Neuronal stem cell (in vitro differentiated cells): Measurements from ENCODE around the gene TRPM2.

ENCODE experiments used
- DNase-seq: peaks from one replicate; pipeline ENCODE4 v3.0.0-alpha.2; 2013; ENCODE audit warnings: low spot score
- H2AFZ ChIP-seq: one replicate; pipeline ENCODE4 v1.6.1; 2013; ENCODE audit warnings: mild to moderate bottlenecking, low read length, inconsistent platforms
- H2AK5ac ChIP-seq: 2 replicates; pipeline ENCODE4 v1.6.1; 2013; ENCODE audit warnings: low read depth, mild to moderate bottlenecking, inconsistent platforms, low read length, moderate library complexity, mixed read lengths
- H2BK120ac ChIP-seq: 2 replicates; pipeline ENCODE4 v1.6.1; 2013; ENCODE audit warnings: low read depth, mild to moderate bottlenecking, inconsistent platforms, low read length, moderate library complexity, mixed read lengths
- H2BK12ac ChIP-seq: one replicate; pipeline ENCODE4 v1.6.1; 2013; ENCODE audit warnings: low read length, inconsistent platforms
- H2BK15ac ChIP-seq: 2 replicates; pipeline ENCODE4 v1.6.1; 2013; ENCODE audit warnings: mild to moderate bottlenecking, low read length, inconsistent platforms, mixed read lengths
- H2BK5ac ChIP-seq: one replicate; pipeline ENCODE4 v1.6.1; 2013; ENCODE audit warnings: inconsistent platforms, mild to moderate bottlenecking, low read length, moderate library complexity
- H3K14ac ChIP-seq: one replicate; pipeline ENCODE4 v1.6.1; 2013; ENCODE audit warnings: low read length, inconsistent platforms
- H3K18ac ChIP-seq: 2 replicates; pipeline ENCODE4 v1.6.1; 2013; ENCODE audit warnings: low read length, inconsistent platforms
- H3K23ac ChIP-seq: 2 replicates; pipeline ENCODE4 v1.6.1; 2013; ENCODE audit warnings: low read depth, mild to moderate bottlenecking, mixed read lengths, low read length, inconsistent platforms; ENCODE audit not compliant: poor library complexity
- H3K27ac ChIP-seq: replicated peaks from 3 replicates; pipeline ENCODE4 v1.5.1; 2013; ENCODE audit warnings: low read length, inconsistent platforms
- H3K27me3 ChIP-seq, 3 experiments: 2 replicates each; pipeline ENCODE4 v1.6.1; 2013; ENCODE audit warnings: low read length in 3 of 3, mild to moderate bottlenecking in 2 of 3, inconsistent platforms in 1 of 3, low read depth in 1 of 3, mixed read lengths in 1 of 3, moderate library complexity in 1 of 3; ENCODE audit not compliant: control insufficient read depth in 3 of 3, insufficient read depth in 3 of 3
- H3K36me3 ChIP-seq, 2 donors: replicated peaks in 1 of 2; 2 replicates each; pipeline ENCODE4 v1.6.1; 2013; ENCODE audit warnings: low read length in 2 of 2; ENCODE audit not compliant: control insufficient read depth in 2 of 2, insufficient read depth in 2 of 2
- H3K4ac ChIP-seq: 2 replicates; pipeline ENCODE4 v1.6.1; 2013; ENCODE audit warnings: inconsistent platforms, mild to moderate bottlenecking, low read length, moderate library complexity
- H3K4me1 ChIP-seq, 2 donors: 1 replicate in 1 of 2; 2 replicates in 1 of 2; pipeline ENCODE4 v1.6.1; 2013; ENCODE audit warnings: low read length in 2 of 2, low read depth in 1 of 2; ENCODE audit not compliant: control insufficient read depth in 2 of 2, insufficient read depth in 1 of 2
- H3K4me2 ChIP-seq: one replicate; pipeline ENCODE4 v1.6.1; 2013; ENCODE audit warnings: mild to moderate bottlenecking, low read length, inconsistent platforms; ENCODE audit not compliant: insufficient read depth, poor library complexity, severe bottlenecking
- H3K4me3 ChIP-seq, 2 donors: 2 replicates each; pipeline ENCODE4 v1.5.1; 2013; ENCODE audit warnings: low read length in 2 of 2, mild to moderate bottlenecking in 2 of 2, inconsistent platforms in 1 of 2, moderate library complexity in 1 of 2
- H3K79me1 ChIP-seq: one replicate; pipeline ENCODE4 v1.6.1; 2013; ENCODE audit warnings: low read depth, mild to moderate bottlenecking, inconsistent platforms, low read length, moderate library complexity
- H3K9ac ChIP-seq: one replicate; pipeline ENCODE4 v1.6.1; 2013; ENCODE audit warnings: mild to moderate bottlenecking, low read depth, low read length, inconsistent platforms; ENCODE audit not compliant: poor library complexity
- H3K9me3 ChIP-seq, 2 donors: replicated peaks in 1 of 2; 2 replicates each; pipeline versions ENCODE3 to v1.6.1; 2013; ENCODE audit warnings: low read length in 2 of 2, mild to moderate bottlenecking in 2 of 2, inconsistent platforms in 1 of 2, low read depth in 1 of 2, mixed read lengths in 1 of 2, moderate library complexity in 1 of 2; ENCODE audit not compliant: control insufficient read depth in 2 of 2, insufficient read depth in 1 of 2
- H4K8ac ChIP-seq: one replicate; pipeline ENCODE4 v1.6.1; 2013; ENCODE audit warnings: low read depth, mild to moderate bottlenecking, inconsistent platforms, low read length, moderate library complexity
- H4K91ac ChIP-seq: one replicate; pipeline ENCODE4 v1.6.1; 2013; ENCODE audit warnings: low read length, low read depth, mild to moderate bottlenecking, inconsistent platforms; ENCODE audit not compliant: poor library complexity
- WGBS, 2 donors: extraction: QIAGEN DNeasy Blood & Tissue Kit; methylation state at CpG; one replicate each; pipeline ENCODE4 v1.1.7; 2013; ENCODE audit warnings: missing lambda C conversion rate in 2 of 2, mixed read lengths in 1 of 2; ENCODE audit not compliant: insufficient read length in 2 of 2, insufficient replicate concordance in 1 of 2; ENCODE audit errors: extremely low coverage in 2 of 2; 5-methylcytosine and 5-hydroxymethylcytosine counted together

TRPM2 gene

GRCh38 chr21:44458971-44459711 is 105.7 kb downstream of the TRPM2 start:
- Histone ChIP-seq H2BK12ac (no peak overlapping the region), H3K36me3 (peaks cover 5 to 7% of the 10 kb centered on the region in 2 donors), H3K14ac (no peak overlapping the region), H3K4ac (no peak overlapping the region), H3K4me1 (peaks cover 0 to 5% of the 10 kb centered on the region in 2 donors), H3K27ac (no peak overlapping the region), H3K18ac (peak overlapping the region; percentile 19), H3K9me3 (peaks cover 0 to 2% of the 10 kb centered on the region in 2 donors), H2BK120ac (no peak overlapping the region), H3K27me3 (peaks cover 0 to 5% (median 0%) of the 10 kb centered on the region in 3 experiments), H3K4me2 (no peak overlapping the region), H2AK5ac (peak overlapping the region; percentile 47), H4K91ac (no peak overlapping the region), H3K23ac (peak overlapping the region; percentile 34), H2BK15ac (no peak overlapping the region), H3K9ac (no peak overlapping the region), H3K4me3 (no peak overlapping the region), H3K79me1 (peaks cover 6% of the 10 kb centered on the region), H2BK5ac (no peak overlapping the region), H2AFZ (no peak overlapping the region), H4K8ac (no peak overlapping the region)
- DNase-seq, result no peak
- no CpG with 5 or more reads among the region's 19 CpGs for WGBS, 2 donors

GRCh38 chr21:44459712-44460440 is 106.5 kb downstream of the TRPM2 start:
- Histone ChIP-seq H2BK120ac (no peak overlapping the region), H3K18ac (no peak overlapping the region), H2AFZ (no peak overlapping the region), H3K36me3 (peaks cover 5 to 7% of the 10 kb centered on the region in 2 donors), H4K91ac (peak overlapping the region; percentile 69), H3K4me2 (no peak overlapping the region), H3K79me1 (peaks cover 6% of the 10 kb centered on the region), H3K4me1 (peaks cover 0 to 5% of the 10 kb centered on the region in 2 donors), H3K27me3 (peaks cover 0 to 5% (median 0%) of the 10 kb centered on the region in 3 experiments), H2AK5ac (no peak overlapping the region), H2BK5ac (no peak overlapping the region), H3K4ac (peak overlapping the region; percentile 15), H3K9me3 (no peaks in the 10 kb centered on the region), H3K4me3 (no peak overlapping the region), H2BK15ac (no peak overlapping the region), H3K9ac (no peak overlapping the region), H2BK12ac (no peak overlapping the region), H3K27ac (no peak overlapping the region), H3K23ac (peak overlapping the region; percentile 27), H3K14ac (no peak overlapping the region), H4K8ac (no peak overlapping the region)
- WGBS, 2 donors, result no CpG with 5 or more reads among the region's 14 CpGs
- DNase-seq, result no peak

- Histone ChIP-seq H3K9me3 (no peaks in the 10 kb centered on the region), H2AFZ (no peak overlapping the region), H3K4me1 (peaks cover 0 to 5% of the 10 kb centered on the region in 2 donors), H3K23ac (no peak overlapping the region), H2BK15ac (no peak overlapping the region), H2BK5ac (no peak overlapping the region), H2BK12ac (no peak overlapping the region), H3K4me3 (no peak overlapping the region), H4K91ac (peak overlapping the region; percentile 69), H3K14ac (no peak overlapping the region), H3K27ac (no peak overlapping the region), H3K4ac (no peak overlapping the region), H2BK120ac (no peak overlapping the region), H3K79me1 (peaks cover 6% of the 10 kb centered on the region), H3K4me2 (no peak overlapping the region), H2AK5ac (no peak overlapping the region), H3K36me3 (peaks cover 5 to 7% of the 10 kb centered on the region in 2 donors), H4K8ac (no peak overlapping the region), H3K27me3 (peaks cover 0 to 5% (median 0%) of the 10 kb centered on the region in 3 experiments), H3K9ac (no peak overlapping the region), H3K18ac (peak overlapping the region; percentile 58)
- no CpG with 5 or more reads among the region's 8 CpGs for WGBS, 2 donors
- DNase-seq, result no peak
Observed at GRCh38 chr21:44460441-44460755, 107.0 kb downstream of the TRPM2 start.

DNA sequence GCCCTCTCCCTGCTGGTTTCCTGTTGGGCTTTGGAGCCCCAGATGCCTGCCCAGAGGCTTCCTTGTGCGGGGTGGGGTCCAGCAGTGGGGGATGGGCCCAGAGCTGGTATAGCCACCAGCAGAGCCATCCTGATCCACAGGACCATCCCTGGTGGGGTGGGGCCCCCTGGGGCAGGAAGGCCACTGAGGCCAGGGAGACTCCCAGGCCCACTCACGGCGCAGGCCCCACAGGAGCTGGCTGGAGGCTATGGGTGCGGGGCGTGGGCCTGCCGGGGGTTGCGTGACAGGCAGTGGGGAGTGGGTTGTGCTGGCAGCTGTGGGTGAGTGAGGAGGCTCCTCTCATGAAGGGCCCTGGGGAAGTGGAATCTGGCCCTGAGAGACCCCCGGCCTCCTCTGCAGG is 107.6 kb downstream of the TRPM2 start:
- WGBS, 2 donors, result no CpG with 5 or more reads among the region's 8 CpGs
- no peak overlapping the region for H2BK15ac ChIP-seq
- no peak overlapping the region for H3K9ac ChIP-seq
- no peak overlapping the region for H3K4me2 ChIP-seq
- H3K27ac ChIP-seq, result no peak overlapping the region
- no peak overlapping the region for H2AFZ ChIP-seq
- peaks cover 0 to 5% of the 10 kb centered on the region in 2 donors for H3K4me1 ChIP-seq
- no peak overlapping the region for H3K4ac ChIP-seq
- peaks cover 6% of the 10 kb centered on the region for H3K79me1 ChIP-seq
- H3K23ac ChIP-seq, result peak overlapping the region; percentile 17
- H4K8ac ChIP-seq, result no peak overlapping the region
- H3K36me3 ChIP-seq, result peaks cover 5 to 7% of the 10 kb centered on the region in 2 donors
- H4K91ac ChIP-seq, result no peak overlapping the region
- H2AK5ac ChIP-seq, result no peak overlapping the region
- H3K27me3 ChIP-seq, result peaks cover 0 to 5% (median 0%) of the 10 kb centered on the region in 3 experiments
- no peak overlapping the region for H3K14ac ChIP-seq
- H3K9me3 ChIP-seq, result peaks cover 0 to 1% of the 10 kb centered on the region in 2 donors
- no peak overlapping the region for H2BK12ac ChIP-seq
- H2BK5ac ChIP-seq, result no peak overlapping the region
- no peak for DNase-seq
- H3K4me3 ChIP-seq, result no peak overlapping the region
- no peak overlapping the region for H2BK120ac ChIP-seq
- H3K18ac ChIP-seq, result peak overlapping the region; percentile 52
